SK-MEL-5 (cell line): ENCODE data around the gene LONP2. TPM values are rescaled to one million over a fixed set of nuclear protein-coding genes. Genes with fewer than 3 reads are reported as not detected.

Experiments
- DNase-seq: peaks from one replicate; pipeline ENCODE4 v3.0.0-alpha.2; 2016; ENCODE audit warnings: low read depth, low spot score
- in situ Hi-C: cut with HindIII; loops from 2 replicates; pipeline ENCODE4 v1.10.0; 2016; ENCODE audit warnings: low sequenced_read_pairs, high pct_unique_total_duplicates, low pct_unique_long_range_greater_than_20kb
- total RNA-seq: library from RNA; depleted of rRNA; stranded (reverse); fragments of >200 nt; shearing (Covaris generic); gene quantifications from 2 replicates; pipeline ENCODE4 v1.2.3, GENCODE V29; 2014

The LONP2 gene
- total RNA-seq, 1 experiment from 2014 or later = 133 TPM

DNA sequence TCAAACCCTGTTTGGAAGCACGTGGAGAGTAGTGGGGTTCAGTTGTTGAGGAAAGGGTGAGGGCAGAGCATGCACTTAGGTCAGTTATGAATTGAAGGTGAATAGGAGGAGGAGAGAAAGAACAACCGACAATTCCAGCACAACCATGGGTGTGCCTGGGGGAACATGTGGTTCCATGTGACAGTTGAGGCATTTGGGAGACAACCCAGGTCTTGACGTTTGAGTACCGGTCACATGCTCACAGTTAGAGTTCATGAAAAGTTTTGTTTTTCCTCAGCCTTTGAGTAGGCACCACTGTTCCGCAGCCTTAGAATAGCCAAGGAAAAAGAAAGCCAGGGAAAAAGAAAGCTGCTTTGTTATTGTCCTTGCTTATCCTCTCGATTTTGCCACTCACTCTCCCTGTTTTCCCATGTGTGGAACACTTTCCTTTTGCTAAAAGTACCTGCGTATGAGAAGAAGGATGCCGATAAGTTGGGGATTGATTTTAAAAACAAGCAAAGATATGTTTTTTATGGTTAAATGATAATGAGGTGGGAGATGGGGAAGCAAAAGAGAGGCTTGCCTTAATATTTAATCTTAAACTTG, 28.8 kb downstream of the LONP2 start:
- in situ Hi-C loops = no loop called here
- DNase-seq = peak; percentile 99

- in situ Hi-C loops = no loop called here
Measured at GRCh38 chr16:48274476-48274875, 30.4 kb downstream of the LONP2 start.

DNA sequence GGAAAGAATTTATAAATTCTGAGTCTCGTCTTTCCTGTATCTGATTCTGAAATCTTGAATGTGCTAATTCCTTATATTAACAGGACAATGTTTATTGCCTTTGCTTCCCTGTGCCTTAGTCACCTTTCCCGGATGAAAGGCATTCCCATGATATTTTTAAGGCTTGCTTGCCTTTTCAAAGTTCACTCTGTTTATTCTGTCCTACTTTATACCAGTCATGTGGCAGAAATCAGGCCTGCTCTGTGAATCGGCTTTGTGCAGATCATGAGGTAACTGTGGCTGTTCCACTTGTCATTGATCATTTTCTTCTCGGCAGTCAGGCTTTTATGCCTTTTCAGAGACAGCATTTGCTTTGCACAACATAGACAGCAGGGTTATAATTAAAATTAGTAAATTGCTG, 32.0 kb downstream of the LONP2 start:
- peak; percentile 97 for DNase-seq
- in situ Hi-C loops = no loop called here

More at GRCh38 chr16:48274476-48274875, 30.4 kb downstream of the LONP2 start:
- no peak for DNase-seq

- in situ Hi-C loops = no loop called here
- DNase-seq = peak; percentile 78
Measured at GRCh38 chr16:48277158-48277557, 33.1 kb downstream of the LONP2 start.

DNA sequence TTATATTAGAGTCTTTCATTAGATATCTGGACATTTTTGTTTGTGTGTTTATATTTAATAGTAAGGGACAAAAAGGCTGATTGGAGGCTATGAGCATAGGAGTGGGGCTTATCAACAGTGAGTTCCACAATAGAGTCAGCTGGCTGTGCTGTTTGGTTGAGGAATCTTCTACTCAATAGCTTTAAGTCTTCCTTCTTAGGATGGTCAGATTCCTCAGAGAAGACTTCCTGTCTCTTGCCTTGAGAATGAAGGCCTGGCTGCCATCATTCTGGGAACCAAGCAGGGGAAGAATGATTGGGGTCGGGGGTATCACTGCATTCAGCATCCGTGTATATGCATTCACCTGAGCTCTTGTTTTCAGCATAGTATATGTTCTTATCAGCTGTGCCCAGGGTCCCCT, 35.1 kb downstream of the LONP2 start:
- in situ Hi-C loops = no loop called here
- DNase-seq = peak; percentile 70

- DNase-seq = no peak
- in situ Hi-C loops = no loop called here
Measured at GRCh38 chr16:48280546-48280945, 36.4 kb downstream of the LONP2 start.

DNA sequence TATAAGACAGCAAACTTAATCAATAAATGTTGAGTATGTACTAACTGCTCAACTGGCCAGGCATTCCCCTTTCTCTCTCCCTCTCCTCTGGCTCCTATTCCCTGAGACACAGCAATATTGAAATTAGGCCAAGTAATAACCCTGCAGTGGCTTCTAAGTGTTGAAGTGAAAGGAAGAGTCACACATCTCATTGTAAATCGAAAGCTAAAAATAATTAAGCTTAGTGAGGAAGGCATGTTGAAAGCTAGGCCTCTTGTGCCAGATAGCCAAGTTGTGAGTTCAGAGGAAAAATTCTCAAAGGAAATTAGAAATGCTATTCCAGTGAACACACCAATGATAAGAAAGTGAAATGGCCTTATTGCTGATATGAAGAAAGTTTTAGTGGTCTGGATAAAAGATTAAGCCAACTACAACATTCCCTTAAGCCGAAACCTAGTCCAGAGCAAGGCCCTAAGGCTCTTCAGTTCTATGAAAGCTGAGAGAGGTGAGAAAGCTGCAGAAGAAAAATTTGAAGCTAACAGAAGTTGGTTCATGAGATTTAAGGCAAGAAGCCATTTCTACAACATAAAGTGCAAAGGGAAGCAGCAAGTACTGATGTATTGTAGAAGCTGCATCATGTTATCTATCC, 38.6 kb downstream of the LONP2 start:
- in situ Hi-C loops = no loop called here
- DNase-seq = no peak

GRCh38 chr16:48284772-48285409, 40.8 kb downstream of the LONP2 start:
- in situ Hi-C loops = no loop called here

GRCh38 chr16:48287239-48287638, 43.1 kb downstream of the LONP2 start:
- in situ Hi-C loops = no loop called here
- DNase-seq = no peak

More at GRCh38 chr16:48284772-48285409, 40.8 kb downstream of the LONP2 start:
- DNase-seq = no peak

GRCh38 chr16:48291303-48291702, 47.2 kb downstream of the LONP2 start:
- in situ Hi-C loops = no loop called here
- no peak for DNase-seq

GRCh38 chr16:48291754-48292153, 47.7 kb downstream of the LONP2 start:
- in situ Hi-C loops = no loop called here
- no peak for DNase-seq

DNA sequence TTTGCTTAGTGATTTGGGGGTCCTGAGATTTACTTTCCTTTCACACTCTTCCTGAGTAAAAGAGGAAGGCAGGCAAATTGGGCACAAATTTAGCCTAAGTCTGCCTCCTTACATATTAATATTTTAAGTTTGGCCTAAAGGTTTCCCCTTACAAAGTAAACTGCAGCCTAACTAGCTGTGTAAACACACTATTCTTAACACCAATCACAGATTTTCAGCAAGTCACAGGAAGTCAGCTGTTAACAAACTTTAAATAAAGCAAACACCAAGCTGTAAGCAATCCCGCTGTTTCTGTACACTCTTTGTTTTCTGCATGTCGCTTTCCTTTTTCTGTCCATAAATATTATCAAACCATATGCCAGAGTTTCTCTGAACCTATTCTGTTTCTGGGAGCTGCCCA, 48.4 kb downstream of the LONP2 start:
- in situ Hi-C loops = no loop called here
- no peak for DNase-seq

DNA sequence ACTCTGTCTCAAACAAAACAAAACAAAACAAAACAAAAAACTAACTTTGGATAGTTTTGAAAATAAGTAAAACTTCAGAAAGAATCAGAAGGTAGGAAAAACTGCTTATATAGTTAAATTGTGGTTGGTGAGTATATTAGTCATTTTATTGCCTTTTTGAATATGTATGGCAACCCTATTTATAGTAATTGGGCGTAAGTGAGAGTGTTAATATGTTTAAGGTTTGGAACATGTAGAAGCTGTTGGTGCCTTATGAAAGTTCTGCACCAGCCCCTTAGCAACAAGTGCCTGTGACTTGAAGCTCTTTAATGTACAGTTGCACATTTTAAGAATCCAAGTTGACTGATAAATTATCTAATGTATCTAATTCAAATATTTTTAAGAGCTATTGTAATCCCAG, 50.6 kb downstream of the LONP2 start:
- in situ Hi-C loops = no loop called here

GRCh38 chr16:48295488-48296281, 51.6 kb downstream of the LONP2 start:
- no peak for DNase-seq
- in situ Hi-C loops = no loop called here

More for the DNA sequence above, 50.6 kb downstream of the LONP2 start:
- no peak for DNase-seq

GRCh38 chr16:48299471-48299870, 55.4 kb downstream of the LONP2 start:
- in situ Hi-C loops = no loop called here
- no peak for DNase-seq

GRCh38 chr16:48300391-48300856, 56.3 kb downstream of the LONP2 start:
- DNase-seq = no peak
- in situ Hi-C loops = no loop called here

DNA sequence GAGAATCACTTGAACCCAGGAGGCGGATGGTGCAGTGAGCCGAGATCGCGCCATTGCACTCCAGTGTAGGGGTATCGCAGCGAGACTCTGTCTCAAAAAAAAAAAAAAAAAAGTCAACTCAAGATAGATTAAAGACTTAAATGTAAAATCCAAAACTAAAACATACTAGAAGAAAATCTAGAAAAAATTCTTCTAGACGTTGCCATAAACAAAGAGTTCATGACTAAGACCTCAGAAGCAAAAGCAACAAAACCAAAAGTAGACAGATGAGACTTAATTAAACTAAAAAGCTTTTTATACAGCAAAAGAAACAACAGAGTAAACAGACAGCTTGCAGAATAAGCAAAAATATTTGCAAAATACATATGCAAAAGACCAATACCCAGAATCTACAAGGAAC, 64.4 kb downstream of the LONP2 start:
- in situ Hi-C loops = no loop called here
- no peak for DNase-seq

DNA sequence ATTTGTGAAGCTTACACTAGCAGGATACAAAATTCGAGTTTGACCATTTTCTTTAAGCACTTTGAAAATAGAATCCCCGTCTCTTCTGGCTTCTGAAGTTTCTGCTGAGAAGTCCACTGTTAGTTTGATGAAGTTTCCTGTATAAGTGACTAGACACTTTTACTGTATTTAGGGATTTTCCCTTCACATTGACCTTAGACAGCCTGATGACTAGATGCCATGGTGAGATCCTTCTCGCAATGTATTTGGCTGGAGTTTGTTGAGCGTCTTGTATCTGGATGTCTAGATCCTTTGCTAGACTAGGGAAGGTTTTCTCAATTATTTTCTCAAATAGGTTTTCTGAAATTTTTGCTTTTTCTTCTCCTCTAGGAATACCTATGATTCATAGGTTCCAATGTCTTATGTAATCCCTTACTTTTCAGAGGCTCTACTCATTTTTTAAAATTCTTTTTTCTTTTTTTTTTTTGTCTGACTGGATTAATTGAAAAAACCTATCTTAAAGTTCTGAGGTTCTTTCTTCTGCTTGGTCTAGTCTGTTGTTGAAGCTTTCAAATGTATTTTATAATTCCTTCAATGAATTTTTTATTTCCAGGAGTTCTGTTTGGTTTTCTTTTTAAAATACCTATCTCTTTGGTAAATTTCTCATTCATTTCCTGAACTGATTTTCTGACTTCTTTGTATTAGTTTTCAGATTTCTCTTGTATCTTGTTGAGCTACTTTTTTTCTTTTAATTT, 67.0 kb downstream of the LONP2 start:
- no peak for DNase-seq
- in situ Hi-C loops = no loop called here
